Stimulated activated CD8-positive, alpha-beta memory T cell treated with anti-CD3 and anti-CD28 coated beads, Interleukin-12 subunit alpha, Interleukin-12 subunit beta, amount 100 ng/mL, for 24 hours (primary cell): Measurements from ENCODE around the gene AADAT.
"Not testable (repeated sequence)": the region's sequence is repeated elsewhere in the genome, so short reads cannot be mapped to it uniquely, and the experiment has no call there.

Experiments
- DNase-seq: peaks from one replicate; pipeline ENCODE4 v3.0.0-alpha.2; 2020; ENCODE audit errors: extremely low read depth

The AADAT gene

GRCh38 chr4:170089668-170090351 lies at the start of gene AADAT:
TSS of gene AADAT (minus strand) at chr4:170089956. CDS start at chr4:170089690, 266 bp downstream.
- DNase-seq: no peak

- DNase-seq: peak; percentile 23
Measured at GRCh38 chr4:170138580-170139194, 48.9 kb upstream of the AADAT start.

- DNase-seq: no peak
Measured at GRCh38 chr4:170137927-170138326, 48.2 kb upstream of the AADAT start.

GRCh38 chr4:170137466-170137865 lies 47.7 kb upstream of the AADAT start:
- DNase-seq: no peak

GRCh38 chr4:170134821-170135220 lies 45.1 kb upstream of the AADAT start:
- no peak for DNase-seq

GRCh38 chr4:170128219-170128804 lies 38.6 kb upstream of the AADAT start:
- DNase-seq: no peak

- no peak for DNase-seq
Measured at GRCh38 chr4:170127758-170128157, 38.0 kb upstream of the AADAT start.

GRCh38 chr4:170124406-170124805 lies 34.6 kb upstream of the AADAT start:
- no peak for DNase-seq

GRCh38 chr4:170122252-170122651 lies 32.5 kb upstream of the AADAT start:
- no peak for DNase-seq

GRCh38 chr4:170114636-170115035 lies 24.9 kb upstream of the AADAT start:
- DNase-seq: no peak

GRCh38 chr4:170114183-170114582 lies 24.4 kb upstream of the AADAT start:
- not testable (repeated sequence) for DNase-seq

- no peak for DNase-seq
Measured at GRCh38 chr4:170111546-170111945, 21.8 kb upstream of the AADAT start.

- no peak for DNase-seq
Measured at GRCh38 chr4:170111085-170111484, 21.3 kb upstream of the AADAT start.

GRCh38 chr4:170110285-170110672 lies 20.5 kb upstream of the AADAT start:
- DNase-seq: no peak

- no peak for DNase-seq
Measured at GRCh38 chr4:170109586-170110284, 20.0 kb upstream of the AADAT start.

- no peak for DNase-seq
Measured at GRCh38 chr4:170106900-170107299, 17.1 kb upstream of the AADAT start.

GRCh38 chr4:170102426-170102825 lies 12.7 kb upstream of the AADAT start:
- no peak for DNase-seq

GRCh38 chr4:170098171-170098570 lies 8.4 kb upstream of the AADAT start:
- DNase-seq: not testable (repeated sequence)

GRCh38 chr4:170097681-170098080 lies 7.9 kb upstream of the AADAT start:
- DNase-seq: no peak

- no peak for DNase-seq
Measured at GRCh38 chr4:170093973-170094535, 4.3 kb upstream of the AADAT start.

GRCh38 chr4:170091069-170091696 lies 1.4 kb upstream of the AADAT start:
- DNase-seq: no peak
